IPS-NIHi7 (cell line): ENCODE data around the gene SRGAP3.
"Not testable (repeated sequence)": the region's sequence is repeated elsewhere in the genome, so short reads cannot be mapped to it uniquely, and the experiment has no call there.

ENCODE experiments used
- DNase-seq: peaks from one replicate; pipeline ENCODE4 v3.0.0; 2012; ENCODE audit warnings: mixed read lengths; ENCODE audit errors: extremely low spot score

Gene SRGAP3

GRCh38 chr3:9249273-9250192 lies at the start of gene SRGAP3:
TSS of gene SRGAP3 (minus strand) at chr3:9249646. CDS start at chr3:9248951, 695 bp downstream.
- DNase-seq = peak; percentile 94

- DNase-seq = no peak
These were observed 48.8 kb upstream of the SRGAP3 start for GRCh38 chr3:9298236-9298635.

GRCh38 chr3:9296241-9296640 lies 46.8 kb upstream of the SRGAP3 start:
- no peak for DNase-seq

GRCh38 chr3:9295007-9295406 lies 45.6 kb upstream of the SRGAP3 start:
- DNase-seq = no peak

- not testable (repeated sequence) for DNase-seq
These were observed 44.5 kb upstream of the SRGAP3 start for GRCh38 chr3:9293953-9294352.

- no peak for DNase-seq
These were observed 43.6 kb upstream of the SRGAP3 start for GRCh38 chr3:9293076-9293475.

GRCh38 chr3:9292516-9292915 lies 43.1 kb upstream of the SRGAP3 start:
- DNase-seq = no peak

GRCh38 chr3:9291821-9292410 lies 42.5 kb upstream of the SRGAP3 start:
- no peak for DNase-seq

- DNase-seq = no peak
These were observed 41.1 kb upstream of the SRGAP3 start for GRCh38 chr3:9290566-9290965.

- DNase-seq = not testable (repeated sequence)
These were observed 32.1 kb upstream of the SRGAP3 start for GRCh38 chr3:9281533-9281932.

- no peak for DNase-seq
These were observed 31.2 kb upstream of the SRGAP3 start for GRCh38 chr3:9280451-9281219.

- DNase-seq = peak; percentile 28
These were observed 30.5 kb upstream of the SRGAP3 start for GRCh38 chr3:9279966-9280365.

- no peak for DNase-seq
These were observed 29.1 kb upstream of the SRGAP3 start for GRCh38 chr3:9278498-9278897.

- DNase-seq = no peak
These were observed 28.6 kb upstream of the SRGAP3 start for GRCh38 chr3:9278085-9278484.

GRCh38 chr3:9276761-9277370 lies 27.4 kb upstream of the SRGAP3 start:
- DNase-seq = no peak

GRCh38 chr3:9271903-9272302 lies 22.5 kb upstream of the SRGAP3 start:
- no peak for DNase-seq

GRCh38 chr3:9270704-9271103 lies 21.3 kb upstream of the SRGAP3 start:
- no peak for DNase-seq

GRCh38 chr3:9266716-9267115 lies 17.3 kb upstream of the SRGAP3 start:
- DNase-seq = no peak

- DNase-seq = no peak
These were observed 10.9 kb upstream of the SRGAP3 start for GRCh38 chr3:9260305-9260704.

- DNase-seq = no peak
These were observed 7.6 kb upstream of the SRGAP3 start for GRCh38 chr3:9257092-9257491.

- no peak for DNase-seq
These were observed 6.5 kb upstream of the SRGAP3 start for GRCh38 chr3:9255976-9256375.

- DNase-seq = no peak
These were observed 5.3 kb upstream of the SRGAP3 start for GRCh38 chr3:9254764-9255163.
